GM12872 (cell line): Measurements from ENCODE around the gene TDRD6.

Experiments used
- TF ChIP-seq, protein P1 (sequence below): IDR thresholded peaks from 3 replicates; pipeline ENCODE4 v1.5.1; 2011; ENCODE audit warnings: low read depth, mild to moderate bottlenecking, low read length, moderate library complexity; ENCODE audit not compliant: insufficient read depth

Gene TDRD6

DNA sequence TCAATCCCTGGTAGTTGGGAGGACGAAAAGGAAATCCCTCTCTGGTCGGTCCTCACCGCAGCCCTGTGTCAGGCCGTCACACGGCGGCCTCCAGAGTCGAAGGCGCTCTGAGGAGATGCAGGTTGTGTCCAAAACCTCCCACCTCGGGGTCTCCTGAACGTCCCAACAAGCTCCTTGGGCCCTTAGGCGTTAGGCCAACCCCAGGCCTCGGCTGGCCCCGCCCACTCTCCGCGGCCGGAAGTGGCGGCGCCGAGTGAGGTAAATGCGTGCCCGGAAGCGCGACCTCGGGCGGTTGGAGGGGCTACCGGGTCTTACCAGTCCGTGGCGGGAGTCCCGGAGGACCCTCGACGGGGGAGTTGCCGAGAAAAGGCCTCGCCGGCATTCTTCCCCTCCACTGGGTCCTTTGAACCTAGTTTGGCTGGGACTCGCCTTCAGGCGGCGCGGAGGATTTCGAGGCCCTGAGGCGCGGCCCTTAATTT, at the start of gene TDRD6:
Gene TDRD6, plus strand, starts transcription at position 267 of the 479 bp plus-strand sequence. CDS start 244 bp downstream, outside the sequence.
- TF ChIP-seq, protein P1, sequence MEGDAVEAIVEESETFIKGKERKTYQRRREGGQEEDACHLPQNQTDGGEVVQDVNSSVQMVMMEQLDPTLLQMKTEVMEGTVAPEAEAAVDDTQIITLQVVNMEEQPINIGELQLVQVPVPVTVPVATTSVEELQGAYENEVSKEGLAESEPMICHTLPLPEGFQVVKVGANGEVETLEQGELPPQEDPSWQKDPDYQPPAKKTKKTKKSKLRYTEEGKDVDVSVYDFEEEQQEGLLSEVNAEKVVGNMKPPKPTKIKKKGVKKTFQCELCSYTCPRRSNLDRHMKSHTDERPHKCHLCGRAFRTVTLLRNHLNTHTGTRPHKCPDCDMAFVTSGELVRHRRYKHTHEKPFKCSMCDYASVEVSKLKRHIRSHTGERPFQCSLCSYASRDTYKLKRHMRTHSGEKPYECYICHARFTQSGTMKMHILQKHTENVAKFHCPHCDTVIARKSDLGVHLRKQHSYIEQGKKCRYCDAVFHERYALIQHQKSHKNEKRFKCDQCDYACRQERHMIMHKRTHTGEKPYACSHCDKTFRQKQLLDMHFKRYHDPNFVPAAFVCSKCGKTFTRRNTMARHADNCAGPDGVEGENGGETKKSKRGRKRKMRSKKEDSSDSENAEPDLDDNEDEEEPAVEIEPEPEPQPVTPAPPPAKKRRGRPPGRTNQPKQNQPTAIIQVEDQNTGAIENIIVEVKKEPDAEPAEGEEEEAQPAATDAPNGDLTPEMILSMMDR, result no peak

- TF ChIP-seq, protein P1, result no peak
Measured at GRCh38 chr6:46637933-46638332, 49.8 kb upstream of the TDRD6 start.

GRCh38 chr6:46638650-46639049, 49.0 kb upstream of the TDRD6 start:
- TF ChIP-seq, protein P1, result no peak

DNA sequence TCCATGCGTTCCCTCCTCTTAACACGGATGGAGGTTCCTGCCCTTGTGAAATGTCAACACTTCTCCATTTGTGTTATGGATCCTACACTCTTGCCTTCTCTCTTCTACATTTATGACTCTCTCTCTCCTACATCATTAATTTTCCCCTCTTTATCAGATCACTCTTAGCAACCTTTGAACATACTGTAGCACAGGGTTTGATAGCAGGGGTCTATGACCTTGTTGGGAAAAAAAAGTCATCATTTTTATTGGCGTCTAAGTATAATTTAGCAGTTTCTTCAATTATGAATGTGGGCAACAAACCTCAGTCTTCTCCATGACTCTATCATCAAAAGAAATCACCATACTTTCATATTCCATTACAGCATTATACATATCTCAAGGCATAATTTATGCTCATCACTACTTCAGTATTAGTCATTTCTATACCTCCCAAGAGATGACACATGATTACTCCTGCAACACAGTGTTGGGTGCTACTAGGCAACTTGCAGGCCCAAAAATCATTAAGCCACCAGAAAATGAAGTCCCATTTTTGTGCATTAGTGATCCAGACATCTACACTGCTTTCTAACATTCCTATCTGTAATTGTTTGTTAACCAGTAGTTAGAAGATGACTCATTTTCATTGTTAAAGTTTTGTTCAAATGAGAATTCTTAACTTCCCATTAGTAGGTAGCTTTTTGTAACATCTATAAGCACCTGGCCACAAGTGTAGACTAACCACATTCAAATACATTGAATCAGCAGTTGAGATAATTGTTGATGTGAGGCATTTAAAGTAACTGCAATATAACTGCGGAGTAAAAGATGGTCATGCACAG, 44.5 kb upstream of the TDRD6 start:
- TF ChIP-seq, protein P1, result no peak

GRCh38 chr6:46645265-46645664, 42.4 kb upstream of the TDRD6 start:
- TF ChIP-seq, protein P1, result no peak

GRCh38 chr6:46648869-46649492, 38.7 kb upstream of the TDRD6 start:
- TF ChIP-seq, protein P1, result no peak

DNA sequence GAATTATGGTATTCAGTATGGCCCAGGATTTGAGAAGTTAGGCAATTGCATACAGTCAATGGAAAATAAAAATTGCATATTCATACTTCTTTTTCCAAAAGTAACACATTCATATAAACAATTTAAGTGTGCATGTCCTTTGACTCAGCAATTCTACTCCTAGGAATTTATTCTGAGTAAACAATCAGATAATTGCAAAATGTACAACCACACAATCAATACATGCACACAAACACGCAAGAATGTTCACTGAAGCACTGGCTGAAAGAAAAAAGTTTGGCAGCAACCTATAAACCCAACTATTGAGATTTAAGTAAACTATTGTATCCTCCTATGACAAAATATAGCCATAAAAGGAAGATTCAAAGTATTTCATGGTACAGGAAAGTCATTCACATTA, 36.7 kb upstream of the TDRD6 start:
- TF ChIP-seq, protein P1, result no peak
